HepG2 (cell line): ENCODE data around the gene FAHD2A. TPM values are rescaled to one million over a fixed set of nuclear protein-coding genes. Genes with fewer than 3 reads are reported as not detected.
A peak's percentile ranks its signal among the peaks of the same experiment; 100 is the strongest.

Experiments
- ATAC-seq: fragments of 200-7000 bp; cut with Tn5 transposase; 3 replicates; pipeline ENCODE4 v1.9.1; 2020; ENCODE audit warnings: mild to moderate bottlenecking, moderate library complexity
- BruUV-seq: library from RNA; stranded (reverse); fragments of 400-500 nt; replicated peaks from 2 replicates; lab custom pipeline; 2021; lab: Mats Ljungman, UMichigan
- CTCF ChIA-PET: fragments of 300-600 bp; formaldehyde crosslinking; extraction: SDS; loops from one replicate; lab custom pipeline; 2021; ENCODE audit warnings: low total read pairs, inconsistent platforms, low intra/inter-chr PET ratio; lab: Yijun Ruan, JAX
- POLR2A ChIA-PET: fragments of 350-600 bp; sonication (Branson Sonifier 250); formaldehyde crosslinking; loops from one replicate; lab custom pipeline; 2020; ENCODE audit warnings: antibody characterized with exemption, inconsistent platforms; lab: Yijun Ruan, JAX
- DNase-seq: peaks from one replicate; pipeline ENCODE4 v3.0.0-alpha.2; 2015; ENCODE audit warnings: low spot score
- FAIRE-seq: peaks from 3 replicates; lab custom pipeline; 2011; peaks lifted over from hg19 to GRCh38; lab: Jason Lieb, UNC
- H2AFZ ChIP-seq: one replicate; pipeline ENCODE4 v1.6.1; 2011; ENCODE audit warnings: low read length, inconsistent platforms
- H3K27ac ChIP-seq: fragments of 300-600 bp; 3 replicates; pipeline ENCODE4 v1.8.0; 2011; ENCODE audit warnings: mixed run types, mild to moderate bottlenecking, mixed read lengths, low read length, inconsistent platforms; ENCODE audit not compliant: insufficient read depth; ENCODE audit errors: extremely low read length
- H3K27me3 ChIP-seq, 2 experiments: fragments of 200-600 bp in 1 of 2; 2 replicates in 1 of 2; 3 replicates in 1 of 2; pipeline versions ENCODE4 v1.6.0 to v1.8.0; 2011; ENCODE audit warnings: low read length in 2 of 2, mild to moderate bottlenecking in 2 of 2, moderate library complexity in 2 of 2, inconsistent platforms in 1 of 2; ENCODE audit not compliant: insufficient read depth in 2 of 2, control insufficient read depth in 1 of 2
- H3K36me3 ChIP-seq, 2 experiments: fragments of 200-600 bp in 1 of 2; replicated peaks in 1 of 2; 2 replicates in 1 of 2; 3 replicates in 1 of 2; pipeline versions ENCODE4 v1.5.1 to v1.8.0; 2011; ENCODE audit warnings: low read length in 2 of 2, inconsistent platforms in 1 of 2; ENCODE audit not compliant: insufficient read depth in 2 of 2, control insufficient read depth in 1 of 2
- H3K4me1 ChIP-seq: 2 replicates; pipeline ENCODE4 v1.5.1; 2012; ENCODE audit warnings: low read length, inconsistent platforms; ENCODE audit not compliant: insufficient read depth
- H3K4me2 ChIP-seq: 2 replicates; pipeline ENCODE4 v1.6.0; 2011; ENCODE audit warnings: low read depth, low read length, inconsistent platforms
- H3K4me3 ChIP-seq, 3 experiments: fragments of 200-600 bp in 1 of 3; sonication (generic), shearing (Covaris generic) in 1 of 3; replicated peaks in 1 of 3; 2 replicates each; pipeline ENCODE4 v1.5.1; 2011 to 2016; ENCODE audit warnings: low read length in 3 of 3, inconsistent platforms in 2 of 3, low read depth in 2 of 3, mild to moderate bottlenecking in 2 of 3, control low read depth in 1 of 3, mixed read lengths in 1 of 3; ENCODE audit not compliant: insufficient read depth in 1 of 3
- H3K79me2 ChIP-seq: one replicate; pipeline ENCODE4 v1.6.1; 2011; ENCODE audit warnings: low read length, inconsistent platforms; ENCODE audit not compliant: insufficient read depth
- H3K9ac ChIP-seq: 2 replicates; pipeline ENCODE4 v1.6.0; 2011; ENCODE audit warnings: mild to moderate bottlenecking, low read depth, low read length, inconsistent platforms; ENCODE audit not compliant: insufficient read depth
- H3K9me3 ChIP-seq: 2 replicates; pipeline ENCODE4 v1.5.1; 2012; ENCODE audit warnings: mild to moderate bottlenecking, low read length
- H4K20me1 ChIP-seq: 2 replicates; pipeline ENCODE4 v1.6.0; 2011; ENCODE audit warnings: inconsistent platforms, mild to moderate bottlenecking, low read length, moderate library complexity; ENCODE audit not compliant: insufficient read depth
- FOXO4 ChIP-seq: sonication (generic); formaldehyde crosslinking; conservative IDR thresholded peaks from 2 replicates; pipeline ENCODE4 v1.8.1; 2023; ENCODE audit warnings: missing genetic modification reagents
- MAX ChIP-seq: IDR thresholded peaks from 2 replicates; pipeline ENCODE4 v1.6.1; 2012; ENCODE audit warnings: inconsistent platforms
- MXD1 ChIP-seq: sonication (generic); formaldehyde crosslinking; IDR thresholded peaks from 2 replicates; pipeline ENCODE4 v1.4.0; 2020; ENCODE audit warnings: mild to moderate bottlenecking, missing genetic modification reagents
- NCOA1 ChIP-seq: sonication (generic); formaldehyde crosslinking; IDR thresholded peaks from 2 replicates; pipeline ENCODE4 v1.9.0; 2021; ENCODE audit warnings: missing genetic modification reagents
- PHF21A ChIP-seq: sonication (generic); formaldehyde crosslinking; IDR thresholded peaks from 2 replicates; pipeline ENCODE4 v1.5.0; 2020; ENCODE audit warnings: mild to moderate bottlenecking, missing genetic modification reagents
- SNAPC4 ChIP-seq: sonication (generic); formaldehyde crosslinking; IDR thresholded peaks from 2 replicates; pipeline ENCODE4 v1.4.0; 2020; ENCODE audit warnings: mild to moderate bottlenecking, missing genetic modification reagents
- ZNF138 ChIP-seq: sonication (generic); formaldehyde crosslinking; IDR thresholded peaks from 2 replicates; pipeline ENCODE4 v1.5.0; 2020; ENCODE audit warnings: mild to moderate bottlenecking, low read depth, missing genetic modification reagents
- ZNF546 ChIP-seq: sonication (generic); formaldehyde crosslinking; conservative IDR thresholded peaks from 2 replicates; pipeline ENCODE4 v1.8.1; 2023; ENCODE audit warnings: mild to moderate bottlenecking, missing genetic modification reagents
- ZNF841 ChIP-seq: sonication (generic); formaldehyde crosslinking; IDR thresholded peaks from 2 replicates; pipeline ENCODE4 v1.8.1; 2023; ENCODE audit warnings: missing genetic modification reagents, borderline replicate concordance
- WGBS: methylation state at CpG from one replicate; pipeline ENCODE4 v1.1.6; 2017; ENCODE audit warnings: low lambda C conversion rate; 5-methylcytosine and 5-hydroxymethylcytosine counted together
- in situ Hi-C: cut with HindIII; loops from 2 replicates; pipeline ENCODE4 v1.10.0; 2017; ENCODE audit warnings: low pct_unique_long_range_greater_than_20kb; ENCODE audit not compliant: extremely low pct_ligation_motif_present
- intact Hi-C: fragments of 100-400 bp; cut with micrococcal nuclease; formaldehyde crosslinking; loops from one replicate; pipeline ENCODE4 v1.10.0; 2022; ENCODE audit not compliant: unreplicated experiment
- polyA plus RNA-seq, 8 experiments: library from polyadenylated mRNA; depleted of rRNA in 3 of 8; stranded (reverse) in 7 of 8; unstranded in 1 of 8; fragments of >200 nt; fragmentation: Illumina TruSeq in 4 of 8; extraction: Trizol in 4 of 8; gene quantifications; 2 replicates each; pipeline versions ENCODE4 v1.2.1 to v1.2.3, GENCODE V29; 2011 to 2016; ENCODE audit warnings: low read depth in 4 of 8, missing spikeins in 1 of 8, mixed read lengths in 1 of 8; ENCODE audit not compliant: insufficient read depth in 1 of 8
- total RNA-seq, 5 experiments: library from RNA; depleted of rRNA; stranded (reverse); fragments of >200 nt; fragmentation: Illumina TruSeq; extraction: Trizol; gene quantifications; 2 replicates each; pipeline ENCODE4 v1.2.3, GENCODE V29; 2016; ENCODE audit warnings: low read depth in 1 of 5

The FAHD2A gene
- total and polyA plus RNA-seq, 2 of the 13 experiments (the other 11 are each of a cell fraction or from before 2014, with no cell fraction given), result 34.0 to 44.2 TPM

- TF ChIP-seq FOXO4 (no peak), ZNF841 (CRISPR knock-in tag) (no peak), NCOA1 (CRISPR knock-in tag) (no peak)
Observed at GRCh38 chr2:95391641-95392310, 10.7 kb upstream of the FAHD2A start (continued).

DNA sequence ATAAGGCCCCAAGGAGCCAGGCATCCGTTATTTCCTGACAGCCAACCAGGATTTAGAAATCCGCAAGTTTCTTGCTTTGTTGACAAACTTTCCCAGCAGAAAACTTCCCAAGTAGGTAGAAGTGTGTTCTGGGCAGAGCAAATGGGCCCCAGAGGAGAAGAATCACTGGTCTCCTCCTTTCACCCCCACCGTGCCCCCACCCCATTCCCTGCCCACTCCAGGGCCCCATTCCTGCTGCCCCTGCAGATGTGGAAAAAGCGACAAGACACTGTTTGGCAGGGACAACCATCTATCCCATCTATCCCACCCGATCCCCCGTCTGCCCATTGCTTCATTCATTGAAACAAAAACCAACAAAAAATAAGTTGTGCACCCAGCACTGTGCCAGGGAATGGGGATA, 10.2 kb upstream of the FAHD2A start:
- peak overlapping the region; percentile 60 for H3K27ac ChIP-seq
- 43% methylated on average over 6 of the region's 6 CpGs for WGBS
- no peaks in the 10 kb centered on the region for H3K36me3 ChIP-seq

More for the DNA sequence above, 10.2 kb upstream of the FAHD2A start:
- ChIA-PET POLR2A (interaction anchor here (0.9 to 7.7 kb wide), 3 partner anchors 9 to 227 kb away, joined by 5 to 110 read pairs (median 5); partner anchors contain the start of genes FAHD2A and ZNF2), CTCF (interaction anchor here (0.9 kb wide), 1 partner anchor 10 kb away, joined by 3 read pairs; the partner anchor contains the start of gene FAHD2A)
- intact Hi-C loops, result no loop called here
- in situ Hi-C loops, result no loop called here
- no peak overlapping the region for H2AFZ ChIP-seq
- FAIRE-seq (no peak), DNase-seq (no peak), ATAC-seq (no peak)
- no peaks in the 10 kb centered on the region for H3K9me3 ChIP-seq
- H3K9ac ChIP-seq, result peak overlapping the region; percentile 18; the same call in 1 of the 2 replicates
- no TSS peak for BruUV-seq
- peak overlapping the region in 1 of 3 experiments; percentile 8; a peak in 1 of 6 replicates for H3K4me3 ChIP-seq
- H4K20me1 ChIP-seq, result no peaks in the 10 kb centered on the region
- H3K4me1 ChIP-seq, result peaks cover 44% of the 10 kb centered on the region
- H3K79me2 ChIP-seq, result no peaks in the 10 kb centered on the region
- TF ChIP-seq ZNF138 (CRISPR knock-in tag) (no peak), PHF21A (0 out of 2 replicates have a peak, but pooled peaks have one; percentile 2), MAX (0 out of 2 replicates have a peak, but pooled peaks have one; percentile 14), ZNF546 (CRISPR knock-in tag) (no peak), SNAPC4 (CRISPR knock-in tag) (peak; percentile 25; the same call in 1 of the 2 replicates), MXD1 (CRISPR knock-in tag) (0 out of 2 replicates have a peak, but pooled peaks have one; percentile 12)
- H3K4me2 ChIP-seq, result peak overlapping the region; percentile 79
- H3K27me3 ChIP-seq, result no peaks in the 10 kb centered on the region
